GM19324 (cell line): ENCODE results near the gene ZNF407.

Source experiments
- ATAC-seq: cut with Tn5 transposase; IDR thresholded peaks from one replicate; pipeline ENCODE4 v1.9.1; 2021; ENCODE audit warnings: mild to moderate bottlenecking, moderate library complexity; ENCODE audit not compliant: unreplicated experiment, low FRiP score

ZNF407 gene

DNA sequence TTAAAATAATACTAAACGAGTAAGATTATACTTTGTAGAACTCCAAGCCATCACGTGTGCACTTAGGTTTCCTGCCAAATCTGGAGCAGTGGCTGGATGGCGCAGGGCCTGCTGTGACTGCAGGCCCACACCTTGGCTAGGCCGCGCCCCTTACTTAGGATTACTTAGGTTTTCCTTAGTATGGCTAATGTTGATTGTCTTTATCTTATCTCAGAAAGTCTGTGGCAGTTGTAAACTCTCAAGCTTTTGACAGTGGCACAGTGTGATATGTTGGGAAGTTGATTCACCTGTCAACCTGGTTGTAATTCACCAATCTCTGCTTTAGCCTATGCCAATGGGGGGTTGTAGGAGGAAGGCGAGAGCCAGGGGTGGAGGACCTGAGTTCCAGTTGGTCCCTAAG lies 208.4 kb downstream of the ZNF407 start:
- ATAC-seq = no peak

DNA sequence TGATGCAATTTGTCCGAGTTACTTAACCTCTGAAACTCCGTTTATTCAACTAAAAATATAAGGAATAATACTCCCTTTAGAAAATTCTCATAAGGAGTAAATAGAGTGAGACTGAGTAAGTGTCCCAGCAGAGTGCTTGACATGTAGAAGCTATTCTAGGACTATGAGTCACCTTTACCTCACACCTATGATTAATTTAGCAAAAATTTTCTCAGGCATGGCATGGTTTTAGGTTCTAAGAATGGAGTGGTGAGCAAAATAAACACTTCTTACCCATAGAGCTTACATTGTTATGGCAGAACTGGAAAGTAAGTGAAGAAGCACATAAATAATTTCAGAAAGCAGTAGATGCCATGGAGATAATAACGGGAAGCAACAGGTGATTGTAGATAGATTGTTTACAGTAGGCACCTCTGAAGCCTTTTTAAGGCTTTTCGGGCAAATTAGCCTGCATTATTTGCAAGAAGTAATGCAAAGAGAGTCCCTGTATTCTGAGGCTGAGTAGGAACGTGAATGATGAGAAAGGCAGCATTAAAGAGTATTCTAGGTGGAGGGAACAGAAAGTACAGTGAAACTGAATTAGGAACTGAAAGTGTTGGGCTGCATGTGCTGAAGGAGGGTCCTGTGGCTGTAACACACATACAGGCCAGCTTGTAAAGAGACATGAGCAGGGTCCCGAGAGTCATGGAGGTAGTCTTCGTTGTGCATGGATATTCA lies 209.2 kb downstream of the ZNF407 start:
- peak; percentile 98 for ATAC-seq

DNA sequence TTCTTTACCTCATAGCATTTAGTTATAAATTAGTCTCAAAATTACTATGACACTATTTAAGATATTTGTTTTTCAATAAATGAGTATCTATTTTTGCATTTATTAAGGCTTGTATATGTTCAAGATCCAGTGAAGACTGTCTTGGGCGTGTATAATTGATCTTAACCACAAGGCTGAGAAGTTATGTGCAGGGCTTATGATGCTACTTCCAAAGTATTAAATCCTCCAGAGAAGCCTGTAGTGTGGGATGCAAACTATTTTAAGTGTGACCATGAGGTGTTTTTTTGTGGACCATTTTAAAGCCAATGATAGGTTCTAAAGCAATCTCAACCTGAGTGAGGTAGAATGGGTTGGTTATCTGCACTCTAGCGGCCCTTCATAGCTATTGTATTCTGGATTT lies 219.9 kb downstream of the ZNF407 start:
- no peak for ATAC-seq

DNA sequence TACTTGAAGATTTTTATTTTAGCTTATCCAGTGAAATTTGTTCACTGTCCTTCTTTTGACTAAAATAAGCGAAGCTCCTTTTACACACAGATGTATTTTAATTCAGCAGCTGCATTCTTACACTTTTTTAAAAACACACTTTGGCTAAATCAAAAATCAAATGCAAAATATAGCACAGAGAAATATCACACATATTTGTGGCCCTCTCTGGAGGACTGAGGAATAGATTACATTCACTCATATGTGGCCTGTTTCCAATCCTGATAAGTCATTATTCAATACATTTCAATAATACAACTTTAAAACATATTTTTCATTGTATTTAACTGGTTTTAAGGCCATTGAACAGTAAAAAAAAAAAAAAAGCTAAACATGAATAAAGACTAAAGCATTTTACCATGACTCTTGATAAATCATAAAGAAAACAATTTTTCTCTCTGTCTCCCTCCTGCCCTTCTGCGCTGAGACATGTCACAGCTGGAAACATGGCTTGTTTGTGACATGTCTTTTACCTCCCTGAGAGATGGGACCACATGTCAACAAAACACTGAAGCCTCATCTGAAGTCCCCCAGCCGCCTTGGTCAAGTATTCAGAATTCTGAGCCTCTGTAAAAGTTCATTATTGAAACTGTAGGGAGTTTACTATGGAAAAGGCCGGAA lies 221.0 kb downstream of the ZNF407 start:
- ATAC-seq = no peak

DNA sequence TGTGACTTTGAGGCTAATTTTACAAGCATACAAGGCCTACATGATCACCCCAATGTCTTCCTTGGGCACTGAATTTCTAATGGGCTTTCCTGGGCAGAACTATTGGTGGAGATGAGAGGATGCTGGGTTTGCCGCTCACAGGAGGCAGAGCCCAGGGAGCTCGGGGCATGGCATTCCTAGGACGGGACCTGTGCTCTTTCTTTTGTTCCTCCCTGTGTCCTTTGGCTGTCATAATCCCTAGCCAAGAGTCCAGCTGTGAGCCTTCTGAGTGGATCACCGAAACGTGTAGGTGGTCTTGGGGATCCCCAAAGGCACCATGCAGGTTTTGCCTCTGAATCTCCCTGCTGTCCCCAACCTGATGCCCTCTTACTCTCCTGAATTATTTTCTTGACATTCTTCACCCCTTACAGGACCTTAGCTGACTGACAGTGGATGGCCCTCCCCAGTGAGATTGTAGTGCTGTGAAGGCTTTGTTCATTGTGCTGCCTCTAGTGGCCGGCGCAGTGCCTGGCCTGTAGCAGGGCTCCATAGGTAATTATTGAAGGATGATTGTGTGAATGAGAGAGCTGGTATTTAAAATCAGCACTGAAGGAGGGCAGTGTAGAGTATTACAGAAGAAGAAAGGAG lies 221.9 kb downstream of the ZNF407 start:
- ATAC-seq = peak; percentile 53

DNA sequence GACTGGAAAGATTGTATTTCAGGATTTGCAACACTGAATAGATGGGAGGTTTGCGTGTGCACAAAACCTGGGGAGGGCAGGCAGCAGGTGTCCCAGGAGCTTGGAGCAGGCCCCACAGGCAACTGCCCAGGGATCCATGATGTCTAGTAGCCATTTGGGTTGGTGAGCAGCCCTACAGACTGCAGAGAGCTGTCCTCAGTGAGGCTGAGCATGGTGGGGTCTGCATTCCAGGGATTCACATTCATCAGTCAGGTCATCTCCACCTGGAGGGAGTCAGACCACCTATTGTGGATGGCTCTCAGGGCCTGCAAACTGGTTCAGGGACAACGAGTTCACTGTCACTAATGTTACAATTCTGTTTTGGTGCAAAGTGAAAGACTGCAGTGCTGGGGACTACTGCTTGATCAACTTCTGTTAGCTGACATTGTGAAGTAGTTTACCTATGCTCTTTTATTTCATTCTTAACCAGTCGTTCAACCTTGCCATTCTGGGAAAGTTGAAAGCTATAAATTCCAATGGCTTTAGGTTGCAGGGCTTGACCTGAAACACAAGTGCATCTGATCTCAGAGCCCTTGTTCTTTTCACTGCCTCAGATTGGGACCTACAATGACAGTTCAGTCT lies 222.6 kb downstream of the ZNF407 start:
- ATAC-seq = no peak

DNA sequence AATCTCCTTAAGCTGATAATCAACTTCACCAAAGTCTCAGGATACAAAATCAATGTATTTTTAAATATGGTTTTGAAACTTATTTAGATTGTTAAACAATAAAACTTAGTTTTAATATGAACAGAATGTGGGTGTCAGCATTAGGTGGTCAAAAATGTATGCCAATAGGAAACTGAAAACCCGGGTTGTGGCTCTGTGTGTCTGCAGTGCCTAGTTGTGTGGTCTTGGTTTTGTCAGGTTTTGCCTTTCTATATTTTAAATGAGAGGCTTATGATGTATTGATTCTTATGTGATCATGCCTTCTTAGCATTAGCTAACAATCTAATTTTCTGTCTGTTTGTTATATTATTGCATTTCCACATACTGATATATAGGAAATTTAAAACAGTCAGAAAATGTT lies 227.8 kb downstream of the ZNF407 start:
- ATAC-seq = peak; percentile 48

DNA sequence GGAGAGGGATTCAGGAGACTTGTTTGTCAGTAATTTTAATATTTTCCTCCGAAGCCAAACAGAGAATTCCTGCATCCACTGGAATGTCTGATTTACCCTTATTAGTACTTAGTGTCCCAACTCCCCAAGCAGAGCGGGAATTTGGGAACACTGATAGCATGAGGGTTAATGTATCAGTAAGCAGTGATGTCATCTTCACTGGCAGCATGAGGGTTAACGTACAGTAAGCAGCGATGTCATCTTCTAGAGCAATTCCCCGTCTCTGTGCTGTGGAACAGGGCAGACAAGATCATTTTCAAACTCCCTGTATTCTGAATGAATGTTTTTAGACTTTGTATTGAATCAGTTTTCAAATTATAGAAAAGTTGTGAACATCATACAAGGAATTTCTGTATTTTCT lies 228.9 kb downstream of the ZNF407 start:
- no peak for ATAC-seq

DNA sequence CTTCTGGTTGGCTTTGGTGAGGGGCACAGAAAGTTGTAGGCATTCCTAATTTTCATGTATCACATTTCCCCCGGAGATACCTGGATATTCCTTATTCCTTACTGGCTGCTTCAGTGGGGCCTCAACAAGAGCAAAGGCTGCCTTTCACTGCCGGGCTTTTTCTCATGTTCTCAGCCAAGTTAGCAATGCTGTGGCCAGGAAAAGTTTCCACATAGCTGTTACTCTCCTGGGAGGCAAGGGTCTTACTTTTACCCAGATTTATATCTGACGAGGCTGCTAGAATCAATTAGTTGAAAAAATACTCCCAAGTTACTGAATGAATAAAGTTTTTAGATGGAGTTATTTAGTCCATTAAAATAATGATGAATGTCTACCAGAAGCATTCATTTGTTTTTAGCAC lies 230.5 kb downstream of the ZNF407 start:
- ATAC-seq = no peak

DNA sequence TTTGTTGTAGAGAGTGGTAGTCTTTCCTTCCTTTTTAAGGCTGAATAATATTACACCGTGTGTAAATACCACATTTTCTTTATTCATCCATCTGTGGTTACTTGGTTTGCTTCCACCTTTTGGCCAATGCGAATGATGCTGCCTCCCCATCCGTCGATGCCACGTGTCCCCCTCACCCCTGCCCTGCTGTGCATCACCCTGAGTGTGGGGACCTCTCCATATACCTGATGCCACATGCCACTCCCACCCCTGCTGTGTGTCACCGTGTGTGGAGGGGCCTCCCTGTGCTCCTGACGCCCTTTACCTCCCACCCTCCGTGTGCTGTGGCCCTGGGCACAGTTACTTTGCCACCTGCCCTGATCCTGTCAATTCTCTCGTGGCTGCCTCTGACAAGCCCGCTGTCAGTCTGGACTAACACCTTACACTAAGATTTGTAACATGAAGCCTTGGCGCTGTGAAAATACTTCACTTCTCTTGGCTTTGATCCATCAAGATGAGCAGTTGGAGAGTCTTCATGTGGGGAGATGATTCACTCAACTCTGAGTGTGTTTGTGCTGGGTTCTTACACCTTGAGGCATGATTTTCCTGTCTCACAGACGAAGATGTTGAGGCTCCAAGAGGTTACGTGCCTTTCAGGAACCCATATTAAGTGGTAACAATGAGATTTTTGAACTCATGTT lies 234.0 kb downstream of the ZNF407 start:
- no peak for ATAC-seq

DNA sequence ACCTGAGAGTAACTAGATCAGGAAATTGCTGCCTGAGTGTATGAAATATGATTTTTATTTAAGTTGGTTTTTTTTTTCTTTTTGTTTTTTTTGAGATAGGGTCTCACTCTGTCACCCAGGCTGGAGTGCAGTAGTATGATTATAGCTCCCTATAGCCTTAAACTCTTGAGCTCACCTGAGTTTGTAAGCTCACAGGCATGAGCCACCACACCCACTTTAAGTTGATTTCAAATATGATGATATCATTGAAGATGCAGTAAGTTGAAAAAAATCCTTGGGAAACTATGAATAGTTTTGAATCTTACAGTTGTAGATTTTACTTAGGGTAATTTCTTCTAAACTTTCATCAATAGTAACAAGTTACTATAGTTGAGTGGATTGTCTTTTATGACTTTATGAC lies 234.7 kb downstream of the ZNF407 start:
- ATAC-seq = no peak

DNA sequence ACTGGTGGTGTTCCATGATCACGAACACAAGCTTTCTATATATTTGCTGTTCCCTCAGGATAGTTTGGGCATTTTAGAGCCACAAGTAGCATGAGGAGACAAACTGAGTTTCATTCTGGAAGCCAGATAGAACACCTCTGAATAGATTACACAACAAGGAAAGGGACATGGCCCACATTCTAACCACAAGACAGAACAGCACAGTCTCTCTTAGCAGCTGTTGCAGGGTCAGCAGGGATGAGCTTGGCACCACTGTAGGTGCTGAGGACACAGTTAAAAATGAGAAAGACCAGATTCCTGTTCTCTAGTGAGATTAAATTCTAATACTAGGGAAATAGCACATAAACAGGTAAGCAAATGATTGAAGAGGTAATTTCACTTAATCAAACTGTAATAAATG lies 235.3 kb downstream of the ZNF407 start:
- ATAC-seq = no peak

DNA sequence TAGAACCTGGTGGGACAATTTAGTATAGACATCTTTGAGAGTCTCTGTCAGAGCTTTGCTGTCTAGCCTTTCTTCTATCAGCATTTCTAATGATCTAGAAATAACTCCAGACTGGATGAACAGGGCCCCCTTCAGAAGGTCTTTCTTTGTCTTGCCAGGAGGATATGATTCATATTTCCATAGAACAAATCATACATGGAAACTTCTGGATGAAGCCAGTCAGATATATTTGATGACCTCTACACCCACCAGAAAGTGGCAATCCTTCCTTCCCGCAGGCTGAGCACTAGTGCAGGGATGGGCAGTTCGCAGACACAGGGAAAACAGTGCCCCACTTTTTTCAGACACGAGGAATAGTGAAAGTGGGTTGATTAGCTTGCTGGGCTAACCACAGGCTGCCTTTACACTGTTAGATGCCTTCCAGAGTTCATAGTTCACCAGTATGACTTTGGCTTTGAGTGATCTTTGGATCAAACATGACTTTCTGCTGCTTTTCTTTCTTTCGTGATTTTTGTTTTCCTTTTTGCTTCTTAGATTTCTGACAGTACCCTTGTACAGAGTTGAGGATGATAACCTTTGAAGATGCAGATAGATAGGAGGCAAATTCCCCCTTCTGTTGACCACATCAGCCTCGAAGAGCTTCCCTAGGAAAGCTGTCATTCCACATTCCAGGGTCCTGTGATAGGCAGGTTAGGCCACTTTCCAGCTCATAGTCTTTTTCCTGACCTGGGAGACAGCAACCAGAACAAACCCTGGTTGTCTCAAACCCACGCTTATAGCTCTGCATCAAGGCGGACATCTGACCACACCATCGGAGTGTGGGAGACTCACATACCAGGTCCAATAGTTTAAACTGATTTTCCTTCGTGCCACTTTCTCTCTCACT lies 237.0 kb downstream of the ZNF407 start:
- no peak for ATAC-seq

DNA sequence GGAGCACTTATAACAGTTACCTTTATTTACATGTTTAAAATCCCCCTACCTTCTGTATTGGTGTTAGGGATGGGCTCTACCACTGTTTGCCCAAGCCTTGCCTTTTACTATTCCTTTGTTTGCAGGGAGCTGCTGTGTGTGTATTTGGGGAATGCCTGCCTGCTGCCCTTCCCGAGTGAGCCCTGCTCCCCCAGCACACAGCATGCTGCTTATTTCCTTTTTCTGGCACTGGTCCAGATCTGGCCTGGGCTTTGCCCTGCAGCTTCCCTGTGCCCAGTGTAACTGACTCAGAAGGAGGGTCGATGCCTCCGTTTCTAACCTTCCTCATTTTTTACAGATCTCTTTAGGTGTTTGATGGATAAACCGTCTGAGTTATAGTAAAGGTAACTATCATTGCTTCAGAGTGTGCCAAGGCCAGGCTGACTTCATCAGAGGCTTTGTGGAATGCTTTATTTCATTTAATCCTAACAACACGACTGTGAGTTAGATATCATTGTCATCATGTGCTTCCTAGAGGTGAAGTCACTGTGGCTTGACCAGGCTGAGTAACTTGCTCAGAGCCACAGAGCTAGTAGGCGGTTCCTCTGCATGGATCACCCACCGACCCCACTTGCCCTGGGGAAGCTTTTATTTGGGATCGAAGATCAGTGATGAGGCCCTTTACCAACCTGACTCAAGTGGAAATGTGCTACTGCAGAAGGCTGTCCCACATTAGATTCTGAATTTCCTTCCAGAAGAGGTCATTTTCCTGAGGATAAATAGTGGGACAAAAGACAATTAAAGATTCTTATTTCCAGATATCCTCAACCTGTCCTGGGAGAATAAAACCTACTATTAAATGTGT lies 238.8 kb downstream of the ZNF407 start:
- ATAC-seq = no peak

DNA sequence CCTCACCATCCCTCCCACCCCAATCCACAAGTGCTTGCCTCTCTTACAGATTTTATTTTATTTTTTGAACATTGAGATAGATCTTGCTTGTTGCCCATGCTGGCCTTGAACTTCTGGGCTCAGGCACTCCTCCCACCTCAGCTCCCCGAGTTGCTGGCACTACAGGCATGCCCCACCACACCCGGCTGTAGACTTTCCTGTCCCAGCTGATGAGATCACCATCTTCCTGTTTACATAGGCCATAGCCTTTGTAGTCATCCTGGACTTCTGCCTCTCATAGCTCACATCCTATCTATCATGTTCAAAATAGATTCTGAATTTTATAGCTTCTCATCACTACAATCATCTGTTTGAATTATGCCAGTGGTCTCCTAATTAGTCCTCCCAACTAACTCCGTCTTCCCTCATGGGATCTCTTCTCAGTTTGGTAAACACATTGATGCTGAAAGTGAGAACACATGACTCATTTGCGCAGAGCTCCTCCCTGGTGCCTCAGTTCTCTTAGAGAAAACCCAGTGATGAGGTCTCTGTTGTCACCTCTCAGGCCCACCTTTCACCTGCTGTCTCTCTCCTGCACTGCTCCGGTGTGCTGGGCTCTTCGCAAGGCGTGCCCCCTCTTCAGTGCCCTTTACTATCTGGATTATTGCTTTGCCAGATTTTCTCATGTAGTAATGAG lies 243.0 kb downstream of the ZNF407 start:
- no peak for ATAC-seq

DNA sequence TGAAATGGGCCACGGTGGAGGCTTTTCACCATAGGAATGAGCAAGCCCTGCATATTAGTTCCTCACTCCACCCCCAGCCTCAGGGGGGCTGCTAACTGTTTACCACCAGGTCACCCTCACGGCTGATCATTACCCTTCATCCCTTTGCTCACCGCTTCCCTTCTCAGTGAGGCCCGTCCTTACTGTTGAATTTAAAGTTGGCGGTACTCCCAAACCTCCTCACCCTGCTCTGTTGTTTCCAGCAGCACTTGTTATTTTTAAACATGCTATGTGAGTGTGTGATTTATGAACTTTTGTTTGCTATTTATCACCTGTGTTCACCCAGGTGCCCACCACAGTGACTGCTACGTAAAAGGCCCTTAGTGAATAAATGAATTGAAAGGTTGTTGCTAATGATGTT lies 243.6 kb downstream of the ZNF407 start:
- ATAC-seq = no peak

DNA sequence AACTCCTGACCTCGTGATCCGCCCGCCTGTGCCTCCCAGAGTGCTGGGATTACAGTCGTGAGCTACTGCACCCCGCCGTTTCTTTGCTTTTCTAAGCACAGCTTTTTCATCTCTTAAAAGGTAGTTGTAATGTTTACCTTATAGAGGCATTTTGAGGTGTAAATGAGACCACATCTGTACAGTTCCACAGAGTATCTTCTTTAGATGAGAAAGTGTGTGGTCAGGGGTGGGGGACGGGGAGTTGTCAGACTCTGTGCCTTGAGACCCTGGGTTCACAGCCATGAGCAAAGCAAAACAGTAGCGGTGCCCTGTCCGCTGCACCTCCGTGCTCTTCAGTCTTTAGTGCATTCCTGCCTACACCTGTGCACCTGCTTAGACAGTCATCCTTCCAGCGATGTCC lies 251.6 kb downstream of the ZNF407 start:
- no peak for ATAC-seq

DNA sequence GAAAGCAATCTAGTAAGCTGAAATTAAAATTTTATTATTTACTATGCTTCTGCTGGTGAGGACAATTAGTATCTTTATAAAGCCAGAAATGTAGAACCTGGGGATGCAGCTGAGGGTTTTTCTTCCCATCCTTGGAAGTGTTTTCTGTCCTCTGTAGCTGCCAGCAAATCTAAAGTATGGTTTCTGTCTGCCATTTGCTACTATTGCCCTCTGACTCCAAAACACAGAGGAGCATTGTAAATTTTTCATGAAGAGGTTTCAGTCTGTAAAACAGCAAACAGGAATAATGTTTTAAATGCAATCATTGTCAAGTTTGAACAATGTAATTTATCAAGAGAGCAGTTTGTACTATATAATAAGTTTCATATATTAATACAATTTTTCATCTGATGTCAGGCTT lies 258.8 kb downstream of the ZNF407 start:
- ATAC-seq = no peak

DNA sequence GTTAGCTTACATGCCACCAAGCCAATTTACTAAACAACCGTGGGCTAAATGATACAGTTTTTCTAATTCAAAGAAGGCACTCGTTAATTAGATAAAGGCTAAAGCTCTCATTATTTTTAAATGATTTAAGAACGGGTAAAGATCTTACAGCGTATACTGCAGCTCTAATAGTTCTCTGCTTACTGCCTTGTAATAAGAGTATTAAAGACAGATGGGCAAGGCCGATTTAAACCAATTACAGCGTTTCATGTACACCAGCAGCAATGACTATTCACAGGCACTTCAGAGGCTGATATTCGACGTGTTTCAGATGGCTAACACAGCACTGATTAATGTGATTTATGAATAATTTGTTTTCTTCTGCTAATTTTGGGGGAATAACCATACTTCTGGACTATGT lies 259.3 kb downstream of the ZNF407 start:
- no peak for ATAC-seq
